GM21447 (cell line): Measurements from ENCODE around the gene GMPR.

Source experiments
- ATAC-seq: cut with Tn5 transposase; IDR thresholded peaks from one replicate; pipeline ENCODE4 v1.9.1; 2021; ENCODE audit not compliant: unreplicated experiment

Gene GMPR

GRCh38 chr6:16270178-16270794, 31.9 kb downstream of the GMPR start:
- no peak for ATAC-seq

- no peak for ATAC-seq
Observed at GRCh38 chr6:16271428-16271827, 33.0 kb downstream of the GMPR start.

- no peak for ATAC-seq
Observed at GRCh38 chr6:16272201-16272600, 33.8 kb downstream of the GMPR start.

- ATAC-seq, result no peak
Observed at GRCh38 chr6:16273256-16273655, 34.9 kb downstream of the GMPR start.

DNA sequence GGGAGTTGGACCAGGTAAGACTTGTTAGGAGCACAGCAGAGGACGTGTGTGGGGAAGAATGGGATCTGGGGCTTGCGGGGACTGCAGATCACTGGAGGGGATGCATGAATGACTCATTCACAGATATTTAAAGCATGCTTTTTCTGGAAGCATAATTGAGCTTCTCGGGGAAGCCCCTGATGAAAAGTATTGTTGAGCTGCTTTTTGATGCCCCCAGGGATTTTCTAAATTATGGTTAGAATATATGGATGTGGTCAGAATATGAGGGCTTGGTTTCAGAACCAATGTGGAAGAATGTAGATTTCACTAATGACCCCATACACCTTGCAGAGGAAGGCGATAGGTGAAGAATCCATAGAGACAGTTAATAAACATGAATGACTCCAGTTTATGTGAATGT, 36.1 kb downstream of the GMPR start:
- no peak for ATAC-seq

GRCh38 chr6:16274885-16275589, 36.6 kb downstream of the GMPR start:
- ATAC-seq, result no peak

DNA sequence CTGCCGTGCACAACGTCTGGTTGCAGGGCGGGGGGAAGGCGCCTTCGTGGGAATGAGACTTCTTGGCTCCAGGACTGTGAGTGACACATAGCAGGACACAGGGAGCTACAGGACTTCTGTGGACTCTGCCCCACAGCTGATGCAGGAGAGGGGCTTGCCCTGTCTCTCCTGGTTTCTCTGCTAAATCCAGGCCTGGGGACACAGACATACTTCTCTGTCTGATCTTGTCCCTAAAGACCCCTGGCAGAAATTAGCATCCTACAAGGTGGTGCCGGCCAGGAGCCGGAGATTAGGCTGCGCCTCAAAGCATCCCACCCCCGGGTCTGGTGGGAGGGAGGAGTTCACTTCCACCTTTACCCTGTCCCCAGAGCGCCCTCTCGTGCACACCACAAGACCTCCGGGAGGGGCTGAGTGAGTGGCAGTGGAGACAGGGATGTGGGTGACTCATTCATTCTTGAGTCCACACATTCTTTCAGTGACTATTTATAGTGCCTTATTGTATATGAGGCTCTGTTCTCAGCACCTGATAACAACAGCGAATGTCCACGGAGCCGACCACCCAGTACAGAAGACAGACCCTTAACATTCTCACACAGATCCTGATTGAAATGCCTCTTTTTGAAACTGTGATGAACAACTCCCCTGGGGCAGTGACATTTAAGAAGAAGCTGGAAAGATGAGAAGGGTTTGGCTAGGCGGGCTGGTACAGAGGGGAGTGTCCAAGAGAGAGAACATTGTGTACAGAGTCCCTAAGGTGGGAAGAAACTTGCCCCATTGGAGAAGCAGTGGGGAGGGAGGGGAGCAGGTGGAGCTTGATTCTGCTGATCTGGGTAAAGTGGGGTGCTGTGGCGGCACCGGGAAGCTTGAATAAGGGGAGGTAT, 39.0 kb downstream of the GMPR start:
- ATAC-seq, result no peak

DNA sequence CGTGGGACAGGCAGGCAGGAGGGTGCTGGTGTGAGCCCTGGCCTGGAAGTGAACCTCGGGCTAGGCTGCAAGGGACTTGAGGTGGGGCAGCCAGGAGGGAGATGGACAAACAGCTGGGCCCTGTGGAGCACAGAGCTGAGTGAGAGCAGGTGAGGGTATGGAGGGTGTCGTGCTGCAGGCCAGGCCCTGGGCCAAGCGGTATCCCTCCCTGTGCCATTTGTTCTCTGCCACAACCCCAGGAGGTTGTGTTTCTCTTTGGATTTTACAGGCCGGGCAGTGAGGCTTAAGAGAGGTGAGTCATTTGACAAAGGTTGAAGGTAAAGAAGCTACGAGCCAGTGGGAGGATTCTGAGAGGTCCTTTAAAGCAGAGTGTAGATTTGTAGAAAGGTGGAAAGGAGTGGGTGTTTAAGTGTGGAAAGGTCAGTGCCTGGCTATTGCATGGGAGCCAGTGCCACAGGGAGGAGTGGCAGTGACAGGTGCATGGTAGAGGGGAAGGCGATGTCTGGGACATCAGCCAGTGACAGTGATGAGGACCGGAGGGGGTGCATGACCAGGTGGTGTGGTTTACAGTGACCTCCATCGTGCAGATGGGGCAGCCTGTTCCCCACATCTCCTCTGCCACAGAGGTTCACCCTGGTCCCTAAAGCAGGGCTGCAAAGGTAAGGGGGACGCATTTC, 39.8 kb downstream of the GMPR start:
- ATAC-seq, result no peak

DNA sequence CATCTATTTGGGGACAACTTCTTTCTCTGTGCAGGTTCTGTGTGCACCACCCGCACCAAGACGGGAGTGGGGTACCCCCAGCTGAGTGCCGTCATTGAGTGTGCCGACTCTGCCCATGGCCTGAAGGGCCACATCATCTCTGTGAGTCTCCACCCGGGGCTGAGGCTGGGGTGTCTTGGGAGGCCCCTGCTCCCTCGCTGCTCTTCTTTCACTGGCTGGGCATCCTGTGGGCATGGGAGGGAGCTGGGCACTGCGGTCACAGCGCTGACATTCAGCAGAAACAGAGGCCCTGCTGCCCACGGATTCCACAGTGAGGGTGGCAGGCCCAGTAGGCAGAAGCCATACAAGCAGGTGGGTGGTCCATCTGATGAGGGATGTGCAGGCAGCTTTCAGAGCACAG, 40.4 kb downstream of the GMPR start:
- ATAC-seq, result no peak

DNA sequence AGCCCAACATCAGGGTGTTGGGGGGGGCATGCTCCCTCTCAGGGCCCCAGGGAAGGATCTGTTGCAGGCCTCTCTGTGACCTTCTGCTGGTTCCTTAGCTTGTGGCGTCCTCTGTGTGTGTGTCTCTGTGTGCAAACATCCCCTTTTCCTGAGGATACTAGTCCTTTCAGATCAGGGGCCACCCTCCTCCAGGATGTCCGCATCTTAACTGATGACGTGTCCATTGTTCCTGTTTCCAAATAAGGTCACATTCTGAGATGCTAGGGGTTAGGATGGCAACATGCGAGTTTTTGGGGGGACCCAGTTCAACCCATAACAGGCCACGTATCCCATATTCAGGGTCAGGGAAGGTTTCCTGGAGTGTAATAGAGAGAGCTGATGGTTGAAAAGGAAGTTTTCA, 40.9 kb downstream of the GMPR start:
- no peak for ATAC-seq

DNA sequence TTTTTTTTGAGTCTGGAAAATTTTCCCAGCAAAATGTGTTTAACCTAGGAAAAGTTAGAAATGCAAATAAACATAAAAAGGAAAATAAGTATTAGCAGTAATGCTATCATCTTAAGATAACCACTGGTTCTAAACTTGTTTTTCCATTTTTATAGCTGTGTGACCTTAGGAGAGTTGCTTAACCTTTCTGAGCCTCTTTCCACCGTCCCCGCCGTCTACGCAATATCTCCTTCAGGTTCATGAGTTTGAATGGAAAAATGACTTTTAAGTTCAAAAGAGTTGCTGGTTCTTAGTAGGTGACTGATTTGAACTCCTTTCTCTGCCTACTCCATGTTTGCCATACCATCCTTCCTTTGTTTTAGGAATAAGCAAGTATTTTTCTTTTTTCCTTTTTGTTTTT, 44.0 kb downstream of the GMPR start:
- ATAC-seq, result no peak

DNA sequence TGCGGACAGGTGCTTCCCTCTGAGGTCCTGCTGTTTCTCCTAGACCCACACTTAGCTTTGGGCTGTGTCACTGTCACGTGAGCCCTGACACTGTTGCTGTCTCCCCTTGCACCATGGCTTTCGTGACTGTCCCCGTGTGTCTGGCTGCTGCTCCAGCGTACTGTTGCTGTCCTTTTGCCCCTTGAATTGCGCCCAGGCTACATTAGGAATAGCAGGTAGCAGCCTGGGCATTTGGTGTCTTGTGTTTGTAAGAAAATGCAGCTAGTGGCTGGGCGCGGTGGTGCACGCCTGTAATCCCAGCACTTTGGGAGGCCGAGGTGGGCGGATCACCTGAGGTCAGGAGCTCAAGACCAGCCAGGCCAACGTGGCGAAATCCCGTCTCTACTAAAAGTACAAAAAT, 46.1 kb downstream of the GMPR start:
- ATAC-seq, result no peak

DNA sequence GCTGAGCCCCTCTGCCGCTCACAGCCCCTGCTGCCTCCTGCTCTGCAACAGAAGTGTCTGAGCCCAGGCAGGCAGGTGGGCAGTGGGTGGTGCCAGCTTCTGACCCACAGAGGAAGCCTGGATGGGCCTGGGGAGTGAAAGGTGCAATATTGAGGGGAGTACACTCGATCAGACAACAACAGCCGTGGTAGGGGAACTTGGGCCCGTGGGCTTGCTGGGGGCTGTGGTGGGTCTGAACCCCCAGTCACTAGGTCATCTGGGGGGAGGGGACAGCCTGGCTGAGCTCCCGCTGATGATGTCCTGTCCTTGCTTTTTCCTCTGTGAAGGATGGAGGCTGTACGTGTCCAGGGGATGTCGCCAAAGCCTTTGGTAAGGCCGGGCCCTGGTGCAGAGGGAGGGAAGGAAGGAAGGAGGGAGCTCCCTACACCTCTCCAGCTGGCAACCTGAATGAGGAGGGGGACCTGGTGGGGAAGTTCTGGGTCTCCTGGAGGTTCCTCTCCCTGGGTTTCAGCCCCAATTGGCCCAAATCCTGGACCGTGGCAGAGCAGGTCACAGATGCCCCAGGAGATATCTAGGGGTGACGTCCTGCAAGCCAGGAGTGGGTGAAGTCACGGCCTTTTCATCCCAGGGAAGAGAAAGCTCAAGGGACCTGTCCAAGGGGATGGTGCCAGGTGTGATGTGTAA, 47.2 kb downstream of the GMPR start:
- no peak for ATAC-seq

DNA sequence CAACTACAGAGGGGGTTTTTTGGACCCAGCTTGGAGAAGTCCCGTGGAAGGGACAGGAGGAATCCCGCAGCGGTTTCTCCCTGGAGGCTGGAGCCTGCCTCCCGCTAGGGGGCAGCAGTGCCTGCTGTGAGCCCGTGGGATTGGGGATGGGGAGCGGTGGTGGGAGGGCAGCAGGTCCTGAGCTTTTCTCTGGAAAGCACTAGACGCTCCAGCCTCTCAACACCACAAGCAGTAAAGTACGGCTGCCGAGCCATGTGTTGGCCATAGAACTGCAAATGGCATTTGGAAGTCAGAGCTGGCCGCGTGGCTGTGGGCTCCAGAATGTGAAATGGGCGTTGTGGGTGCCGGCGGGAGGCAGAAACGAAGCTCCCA, 47.8 kb downstream of the GMPR start:
- ATAC-seq, result no peak

DNA sequence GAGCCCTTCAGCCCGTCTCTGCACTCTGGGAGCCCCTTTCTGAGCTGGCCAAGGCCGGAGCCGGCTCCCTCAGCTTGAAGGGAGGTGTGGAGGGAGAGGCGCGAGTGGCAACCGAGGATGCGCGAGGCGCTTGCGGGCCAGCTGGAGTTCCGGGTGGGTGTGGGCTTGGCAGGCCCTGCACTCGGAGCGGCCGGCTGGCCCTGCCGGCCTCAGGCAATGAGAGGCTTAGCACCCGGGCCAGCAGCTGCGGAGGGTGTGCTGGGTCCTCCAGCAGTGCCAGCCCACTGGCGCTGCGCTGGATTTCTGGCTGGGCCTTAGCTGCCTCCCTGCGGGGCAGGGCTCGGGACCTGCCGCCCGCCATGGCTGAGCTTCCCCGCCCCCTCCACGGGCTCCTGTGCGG, 49.8 kb downstream of the GMPR start:
- no peak for ATAC-seq

DNA sequence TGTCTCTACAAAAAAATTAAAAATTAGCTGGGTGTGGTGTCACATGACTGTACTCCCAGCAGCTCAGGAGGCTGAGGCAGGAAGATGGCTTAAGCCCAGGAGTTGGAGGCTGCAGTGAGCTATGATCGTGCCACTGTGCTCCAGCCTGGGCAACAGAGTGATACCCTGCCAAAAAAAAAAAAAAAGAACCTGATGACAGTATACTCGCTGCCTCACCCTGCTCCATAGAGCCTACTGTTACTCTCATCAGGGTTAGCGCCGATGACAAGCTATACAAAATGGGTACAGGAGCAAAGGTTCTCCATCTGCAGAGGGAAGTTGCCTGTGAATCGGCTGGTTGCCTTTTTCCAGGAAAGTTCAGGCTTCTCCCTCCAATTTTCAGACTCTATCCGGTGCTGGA, 53.4 kb downstream of the GMPR start:
- ATAC-seq, result no peak

DNA sequence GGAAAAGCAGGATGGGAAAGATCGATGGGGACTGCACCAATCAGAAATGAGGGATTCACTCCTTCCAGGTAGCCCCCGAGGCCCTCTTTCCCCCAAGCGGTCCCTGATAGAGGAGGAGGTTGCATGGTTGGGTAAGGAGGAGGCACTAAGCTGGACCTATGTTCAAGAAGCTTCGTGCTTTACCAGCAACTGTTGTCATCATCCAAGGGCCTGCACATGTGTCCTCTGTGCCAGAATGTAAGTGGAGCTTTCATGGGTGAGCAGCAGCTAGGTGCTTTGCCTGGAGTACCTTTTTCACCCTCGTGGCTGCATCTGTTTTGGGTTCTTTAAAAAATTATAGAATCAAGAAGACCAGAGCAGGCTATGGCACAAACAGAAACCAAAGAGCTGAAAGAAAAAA, 54.0 kb downstream of the GMPR start:
- ATAC-seq, result no peak

GRCh38 chr6:16292942-16293341, 54.6 kb downstream of the GMPR start:
- no peak for ATAC-seq

DNA sequence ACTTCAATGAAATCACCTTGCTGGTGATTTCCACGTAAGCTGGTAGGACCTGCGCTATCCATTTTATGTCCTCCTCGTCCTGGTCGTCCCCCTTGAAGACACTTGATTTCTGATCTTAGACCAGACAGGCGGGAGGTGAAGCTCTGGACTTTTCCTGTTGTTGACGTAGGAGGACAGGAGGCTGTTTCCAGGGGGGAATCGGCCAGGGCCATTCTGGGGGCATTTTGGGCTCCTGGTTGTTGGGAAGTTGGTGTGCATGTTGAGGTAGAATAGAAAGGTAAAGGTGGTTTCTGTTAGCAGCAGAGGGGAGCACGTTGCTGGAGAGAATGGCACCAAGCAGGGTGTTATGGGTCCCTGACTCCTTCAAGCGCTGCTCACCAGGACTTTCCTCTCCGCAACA, 56.0 kb downstream of the GMPR start:
- no peak for ATAC-seq

- no peak for ATAC-seq
Observed at GRCh38 chr6:16295060-16295459, 56.7 kb downstream of the GMPR start.

DNA sequence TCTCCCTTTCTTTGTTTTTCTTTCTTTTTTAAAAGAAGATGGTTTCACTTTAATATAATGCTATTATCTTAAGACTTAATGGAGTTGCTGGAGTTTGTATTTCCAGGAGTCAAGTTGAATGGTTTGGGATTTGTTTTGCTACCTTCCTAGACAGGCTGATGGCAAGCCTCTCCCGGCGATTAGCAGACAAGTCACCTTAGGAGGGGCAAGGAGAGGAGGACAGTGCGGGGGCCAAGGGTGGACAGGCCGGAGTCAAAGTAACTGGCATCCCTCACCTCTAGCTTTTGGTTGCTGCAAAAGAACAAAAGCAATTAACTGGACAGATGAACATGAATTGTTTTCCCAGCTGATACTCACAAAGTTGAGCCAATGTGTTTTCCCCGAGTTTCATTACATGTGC, 57.1 kb downstream of the GMPR start:
- ATAC-seq, result no peak
